ENCODE results near the gene SALL1. TPM values are rescaled to one million over a fixed set of nuclear protein-coding genes. Genes with fewer than 3 reads are reported as not detected.

The SALL1 gene
- total and polyA plus RNA-seq, 7 experiments from 2014 or later, result not detected

DNA sequence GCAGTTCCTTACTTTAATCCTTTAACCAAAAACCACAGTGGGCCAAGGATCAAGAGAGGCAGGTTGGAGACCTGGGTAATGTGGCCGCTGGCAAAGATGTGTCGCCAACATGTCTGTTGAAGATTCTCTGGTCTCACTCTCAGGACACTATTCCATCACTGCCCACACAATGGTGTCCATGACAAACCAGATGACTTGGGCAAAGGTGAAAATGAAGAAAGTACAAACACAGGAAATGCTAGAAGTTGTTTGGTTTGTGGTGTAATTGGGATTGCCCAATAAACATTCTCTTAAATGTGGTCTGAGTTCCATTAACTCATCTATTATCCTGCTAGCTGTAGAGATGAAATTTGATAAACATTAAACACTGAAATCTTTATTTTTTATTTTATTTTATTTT is 43.3 kb downstream of the SALL1 start:
- Histone ChIP-seq H3K36me3 (ENCODE audit: control insufficient read depth in 2 of 3, insufficient read depth in 3 of 3, low read length in 3 of 3) (no peaks in the 10 kb centered on the region), H3K27me3 (ENCODE audit: control insufficient read depth in 2 of 2, insufficient read depth in 2 of 2, low read length in 2 of 2) (no peaks in the 10 kb centered on the region), H3K9me3 (ENCODE audit: control insufficient read depth in 2 of 3, low read length in 3 of 3) (no peaks in the 10 kb centered on the region), H3K4me3 (ENCODE audit: low read length) (no peak overlapping the region), H3K4me1 (ENCODE audit: control insufficient read depth in 2 of 2, insufficient read depth in 2 of 2, low read length in 2 of 2) (no peaks in the 10 kb centered on the region), H3K27ac (ENCODE audit: low read depth, low read length) (no peak overlapping the region)
- no peak for ATAC-seq
- H3K36me3 Mint-ChIP-seq, result no peaks in the 10 kb centered on the region
- peaks cover 0 to 18% (median 3%) of the 10 kb centered on the region in 11 donors for H3K9me3 Mint-ChIP-seq
- no peak for DNase-seq
- H3K27me3 Mint-ChIP-seq, result peaks cover 20 to 36% (median 35%) of the 10 kb centered on the region in 5 donors
- H3K4me3 Mint-ChIP-seq, result no peak overlapping the region
- CTCF ChIA-PET, result no interaction called here
- intact Hi-C loops (cut with micrococcal nuclease), result no loop called here
- POLR2A ChIA-PET, result no interaction called here
- no peak overlapping the region for H3K27ac Mint-ChIP-seq
- H3K4me1 Mint-ChIP-seq, result no peaks in the 10 kb centered on the region

DNA sequence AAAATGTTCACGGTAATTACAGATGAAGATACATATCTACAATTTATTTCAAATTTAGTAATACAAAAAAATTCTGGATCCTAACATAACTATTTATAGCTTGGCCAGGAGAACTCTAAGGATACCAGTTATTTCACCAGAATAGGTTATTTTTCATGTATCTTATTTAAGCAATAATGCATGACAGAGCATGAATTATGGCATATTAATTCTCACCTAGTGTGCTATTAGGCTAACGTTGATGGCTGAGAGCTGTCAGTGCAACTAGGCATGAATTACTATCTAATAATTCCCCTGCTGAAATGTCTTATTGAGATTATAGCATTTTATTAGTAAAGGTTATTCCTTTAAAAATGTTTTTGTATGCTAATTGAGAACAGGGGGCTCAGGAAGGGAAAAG is 44.5 kb downstream of the SALL1 start:
- ChIA-PET POLR2A (no interaction called here), CTCF (no interaction called here)
- no peak overlapping the region for H3K27ac Mint-ChIP-seq
- H3K4me1 Mint-ChIP-seq, result no peaks in the 10 kb centered on the region
- no peaks in the 10 kb centered on the region for H3K36me3 Mint-ChIP-seq
- H3K4me3 Mint-ChIP-seq, result no peak overlapping the region
- H3K27me3 Mint-ChIP-seq, result peaks cover 8 to 26% (median 24%) of the 10 kb centered on the region in 5 donors
- no peaks in the 10 kb centered on the region for H3K27me3 ChIP-seq (ENCODE audit: control insufficient read depth in 2 of 2, insufficient read depth in 2 of 2, low read length in 2 of 2)
- no peaks in the 10 kb centered on the region for H3K36me3 ChIP-seq (ENCODE audit: control insufficient read depth in 2 of 3, insufficient read depth in 3 of 3, low read length in 3 of 3)
- ATAC-seq, result no peak
- no peak for DNase-seq
- intact Hi-C loops (cut with micrococcal nuclease), result no loop called here
- H3K4me1 ChIP-seq (ENCODE audit: control insufficient read depth in 2 of 2, insufficient read depth in 2 of 2, low read length in 2 of 2), result no peaks in the 10 kb centered on the region
- no peak overlapping the region for H3K27ac ChIP-seq (ENCODE audit: low read depth, low read length)
- peaks cover 0 to 14% (median 3%) of the 10 kb centered on the region in 11 donors for H3K9me3 Mint-ChIP-seq
- no peaks in the 10 kb centered on the region for H3K9me3 ChIP-seq (ENCODE audit: control insufficient read depth in 2 of 3, low read length in 3 of 3)
- no peak overlapping the region for H3K4me3 ChIP-seq (ENCODE audit: low read length)

DNA sequence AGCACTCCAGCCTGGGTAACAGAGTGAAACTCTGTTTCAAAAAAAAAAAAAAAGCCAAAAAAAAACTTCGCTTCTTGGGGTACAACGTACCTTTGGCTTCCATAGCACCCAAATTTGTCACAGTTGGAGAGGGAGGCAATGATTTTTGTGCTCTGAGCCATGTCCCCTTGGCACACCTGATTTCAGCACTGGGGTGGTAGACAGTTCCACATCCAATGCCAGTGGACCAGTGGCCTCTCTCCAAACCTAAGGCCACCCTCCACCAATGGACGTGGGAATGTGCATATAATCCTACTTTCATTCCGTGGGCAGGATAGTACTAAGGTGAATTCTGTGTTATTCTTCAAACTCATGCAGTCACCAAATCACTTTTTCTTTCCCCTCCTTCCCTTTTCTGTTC is 47.5 kb downstream of the SALL1 start:
- no peaks in the 10 kb centered on the region for H3K4me1 ChIP-seq (ENCODE audit: control insufficient read depth in 2 of 2, insufficient read depth in 2 of 2, low read length in 2 of 2)
- Mint-ChIP-seq H3K27me3 (peaks cover 0 to 26% (median 9%) of the 10 kb centered on the region in 5 donors), H3K27ac (no peak overlapping the region), H3K4me1 (no peaks in the 10 kb centered on the region), H3K4me3 (no peak overlapping the region), H3K9me3 (peaks cover 0 to 9% (median 4%) of the 10 kb centered on the region in 11 donors), H3K36me3 (no peaks in the 10 kb centered on the region)
- ChIA-PET CTCF (no interaction called here), POLR2A (no interaction called here)
- intact Hi-C loops (cut with micrococcal nuclease), result no loop called here
- H3K9me3 ChIP-seq (ENCODE audit: control insufficient read depth in 2 of 3, low read length in 3 of 3), result no peaks in the 10 kb centered on the region
- ATAC-seq (no peak), DNase-seq (no peak)
- no peak overlapping the region for H3K27ac ChIP-seq (ENCODE audit: low read depth, low read length)
- no peak overlapping the region for H3K4me3 ChIP-seq (ENCODE audit: low read length)
- H3K36me3 ChIP-seq (ENCODE audit: control insufficient read depth in 2 of 3, insufficient read depth in 3 of 3, low read length in 3 of 3), result no peaks in the 10 kb centered on the region
- no peaks in the 10 kb centered on the region for H3K27me3 ChIP-seq (ENCODE audit: control insufficient read depth in 2 of 2, insufficient read depth in 2 of 2, low read length in 2 of 2)

- DNase-seq (no peak), ATAC-seq (no peak)
- Mint-ChIP-seq H3K27me3 (peaks cover 2 to 32% (median 8%) of the 10 kb centered on the region in 5 donors), H3K9me3 (peaks cover 0 to 15% (median 0%) of the 10 kb centered on the region in 11 donors), H3K27ac (no peak overlapping the region), H3K36me3 (no peaks in the 10 kb centered on the region), H3K4me3 (no peak overlapping the region), H3K4me1 (no peaks in the 10 kb centered on the region)
- no peak overlapping the region for H3K4me3 ChIP-seq (ENCODE audit: low read length)
- intact Hi-C loops (cut with micrococcal nuclease), result no loop called here
- no peaks in the 10 kb centered on the region for H3K27me3 ChIP-seq (ENCODE audit: control insufficient read depth in 2 of 2, insufficient read depth in 2 of 2, low read length in 2 of 2)
- CTCF ChIA-PET, result no interaction called here
- no peaks in the 10 kb centered on the region for H3K36me3 ChIP-seq (ENCODE audit: control insufficient read depth in 2 of 3, insufficient read depth in 3 of 3, low read length in 3 of 3)
- H3K4me1 ChIP-seq (ENCODE audit: control insufficient read depth in 2 of 2, insufficient read depth in 2 of 2, low read length in 2 of 2), result no peaks in the 10 kb centered on the region
- no peaks in the 10 kb centered on the region for H3K9me3 ChIP-seq (ENCODE audit: control insufficient read depth in 2 of 3, low read length in 3 of 3)
- POLR2A ChIA-PET, result no interaction called here
- H3K27ac ChIP-seq (ENCODE audit: low read depth, low read length), result no peak overlapping the region
These were observed 53.3 kb downstream of the SALL1 start for GRCh38 chr16:51097729-51098128.

DNA sequence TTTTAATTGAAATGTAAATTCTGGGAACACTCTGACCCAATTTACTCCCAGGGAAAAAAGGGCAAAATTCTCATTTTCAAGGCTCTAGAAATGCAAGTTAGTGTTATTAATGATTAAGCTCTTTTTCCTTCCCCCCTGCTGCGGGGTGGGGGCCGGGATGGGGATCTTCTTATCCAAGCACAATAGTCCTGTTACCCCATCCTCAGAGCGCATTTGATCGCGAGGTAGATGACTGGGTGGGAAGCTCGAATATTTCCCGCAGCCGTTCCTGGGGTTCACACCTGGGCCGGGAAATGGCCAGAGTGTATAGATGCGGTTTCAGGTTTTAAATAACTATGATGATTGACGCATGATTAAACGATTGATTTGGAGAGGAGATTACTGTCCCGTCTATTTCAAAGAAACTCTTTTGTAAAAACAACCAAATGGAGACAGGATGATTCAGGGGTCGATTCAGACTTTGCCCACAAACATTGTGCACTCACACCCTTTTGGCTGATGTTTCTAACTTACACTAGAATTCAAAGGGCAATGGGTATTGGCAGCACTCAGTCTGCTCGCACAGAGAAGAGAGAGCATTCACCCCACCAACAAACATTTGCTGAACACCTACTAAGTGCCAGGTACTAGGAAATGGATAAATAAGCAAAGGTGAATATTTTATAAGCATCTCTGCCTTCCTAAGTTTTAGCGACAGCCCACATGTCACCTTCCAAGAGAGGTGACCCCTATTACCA is 55.0 kb downstream of the SALL1 start:
- Histone ChIP-seq H3K4me3 (ENCODE audit: low read length) (no peak overlapping the region), H3K4me1 (ENCODE audit: control insufficient read depth in 2 of 2, insufficient read depth in 2 of 2, low read length in 2 of 2) (no peaks in the 10 kb centered on the region), H3K27ac (ENCODE audit: low read depth, low read length) (no peak overlapping the region), H3K36me3 (ENCODE audit: control insufficient read depth in 2 of 3, insufficient read depth in 3 of 3, low read length in 3 of 3) (no peaks in the 10 kb centered on the region), H3K27me3 (ENCODE audit: control insufficient read depth in 2 of 2, insufficient read depth in 2 of 2, low read length in 2 of 2) (no peaks in the 10 kb centered on the region), H3K9me3 (ENCODE audit: control insufficient read depth in 2 of 3, low read length in 3 of 3) (no peaks in the 10 kb centered on the region)
- Mint-ChIP-seq H3K4me3 (no peak overlapping the region), H3K4me1 (no peaks in the 10 kb centered on the region), H3K27me3 (peaks cover 5 to 39% (median 8%) of the 10 kb centered on the region in 5 donors), H3K27ac (no peak overlapping the region), H3K36me3 (no peaks in the 10 kb centered on the region), H3K9me3 (peaks cover 0 to 15% (median 3%) of the 10 kb centered on the region in 11 donors)
- ATAC-seq, result no peak
- DNase-seq, result no peak
- CTCF ChIA-PET, result no interaction called here
- intact Hi-C loops (cut with micrococcal nuclease), result no loop called here
- POLR2A ChIA-PET, result no interaction called here

DNA sequence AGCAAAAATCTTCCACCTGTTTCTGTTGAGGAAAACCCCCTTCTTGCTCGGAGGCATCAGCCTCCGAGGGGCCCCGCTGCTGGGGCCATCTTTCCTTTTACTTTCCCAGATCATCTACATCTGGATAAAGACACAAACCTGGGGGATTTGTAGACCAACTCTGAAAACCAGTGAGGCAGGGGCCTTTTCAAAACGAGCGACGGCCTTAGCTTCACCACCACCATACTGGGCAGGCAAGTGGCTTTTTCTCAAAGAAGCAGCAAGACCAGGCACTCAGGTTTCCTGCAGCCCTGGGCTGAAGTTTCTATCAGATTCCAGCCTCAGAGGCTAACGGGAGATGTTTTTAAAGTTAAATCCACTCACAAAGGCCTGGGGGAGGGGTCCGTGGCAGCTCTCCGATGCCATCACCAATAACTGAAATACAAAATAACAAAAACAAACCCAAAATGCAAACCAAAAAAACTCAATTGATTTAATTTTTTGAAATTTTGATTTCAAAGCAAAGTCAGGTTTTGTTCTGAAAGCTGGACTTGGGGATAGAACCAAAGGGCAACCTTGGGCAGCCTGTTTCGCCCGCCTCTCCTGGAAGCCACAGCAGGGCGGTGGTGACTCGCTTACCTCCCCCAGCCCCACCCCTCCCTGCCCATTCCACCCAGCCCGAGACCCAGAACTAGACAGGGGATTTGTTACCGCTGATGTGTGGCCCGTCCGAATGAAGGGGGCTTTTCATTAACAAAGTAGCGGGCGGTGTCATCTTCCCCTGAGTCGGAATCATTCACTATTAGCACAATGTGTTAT is 55.8 kb downstream of the SALL1 start:
- Histone ChIP-seq H3K9me3 (ENCODE audit: control insufficient read depth in 2 of 3, low read length in 3 of 3) (no peaks in the 10 kb centered on the region), H3K27ac (ENCODE audit: low read depth, low read length) (no peak overlapping the region), H3K36me3 (ENCODE audit: control insufficient read depth in 2 of 3, insufficient read depth in 3 of 3, low read length in 3 of 3) (no peaks in the 10 kb centered on the region), H3K4me1 (ENCODE audit: control insufficient read depth in 2 of 2, insufficient read depth in 2 of 2, low read length in 2 of 2) (no peaks in the 10 kb centered on the region), H3K4me3 (ENCODE audit: low read length) (no peak overlapping the region), H3K27me3 (ENCODE audit: control insufficient read depth in 2 of 2, insufficient read depth in 2 of 2, low read length in 2 of 2) (no peaks in the 10 kb centered on the region)
- H3K9me3 Mint-ChIP-seq, result peaks cover 0 to 11% (median 3%) of the 10 kb centered on the region in 11 donors
- ATAC-seq (no peak), DNase-seq (no peak)
- H3K27ac Mint-ChIP-seq, result no peak overlapping the region
- intact Hi-C loops (cut with micrococcal nuclease), result no loop called here
- ChIA-PET CTCF (no interaction called here), POLR2A (no interaction called here)
- H3K4me1 Mint-ChIP-seq, result no peaks in the 10 kb centered on the region
- H3K4me3 Mint-ChIP-seq, result no peak overlapping the region
- H3K36me3 Mint-ChIP-seq, result no peaks in the 10 kb centered on the region
- peaks cover 5 to 33% (median 8%) of the 10 kb centered on the region in 5 donors for H3K27me3 Mint-ChIP-seq
